PFSK-1 (cell line): ENCODE measurements around the gene IL15RA.

ENCODE experiments used
- FOXP2 ChIP-seq: optimal IDR thresholded peaks from 2 replicates; pipeline ENCODE3; 2011; ENCODE audit warnings: borderline replicate concordance, control low read depth, inconsistent platforms; ENCODE audit not compliant: insufficient read depth; ENCODE audit errors: extremely low read length, extremely low read depth
- POLR2AphosphoS5 ChIP-seq: IDR thresholded peaks from 2 replicates; pipeline ENCODE4 v1.6.1; 2012; ENCODE audit warnings: low read depth, mild to moderate bottlenecking, control low read depth, low read length, moderate library complexity
- SIN3A ChIP-seq: IDR thresholded peaks from 2 replicates; pipeline ENCODE4 v1.6.1; 2012; ENCODE audit warnings: mild to moderate bottlenecking, low read length, moderate library complexity, borderline replicate concordance; ENCODE audit not compliant: insufficient read depth
- TAF1 ChIP-seq: IDR thresholded peaks from 2 replicates; pipeline ENCODE4 v1.6.1; 2012; ENCODE audit warnings: low read length, control low read depth, borderline replicate concordance; ENCODE audit not compliant: insufficient read depth
- TF ChIP-seq, protein P1 (sequence below), 2 experiments: IDR thresholded peaks; 2 replicates each; pipeline versions ENCODE4 v1.6.1 to v1.8.0; 2011 to 2012; ENCODE audit warnings: low read depth in 2 of 2, low read length in 2 of 2, control low read depth in 1 of 2, inconsistent platforms in 1 of 2, mild to moderate bottlenecking in 1 of 2, moderate library complexity in 1 of 2; ENCODE audit not compliant: insufficient read depth in 1 of 2

Gene IL15RA

DNA sequence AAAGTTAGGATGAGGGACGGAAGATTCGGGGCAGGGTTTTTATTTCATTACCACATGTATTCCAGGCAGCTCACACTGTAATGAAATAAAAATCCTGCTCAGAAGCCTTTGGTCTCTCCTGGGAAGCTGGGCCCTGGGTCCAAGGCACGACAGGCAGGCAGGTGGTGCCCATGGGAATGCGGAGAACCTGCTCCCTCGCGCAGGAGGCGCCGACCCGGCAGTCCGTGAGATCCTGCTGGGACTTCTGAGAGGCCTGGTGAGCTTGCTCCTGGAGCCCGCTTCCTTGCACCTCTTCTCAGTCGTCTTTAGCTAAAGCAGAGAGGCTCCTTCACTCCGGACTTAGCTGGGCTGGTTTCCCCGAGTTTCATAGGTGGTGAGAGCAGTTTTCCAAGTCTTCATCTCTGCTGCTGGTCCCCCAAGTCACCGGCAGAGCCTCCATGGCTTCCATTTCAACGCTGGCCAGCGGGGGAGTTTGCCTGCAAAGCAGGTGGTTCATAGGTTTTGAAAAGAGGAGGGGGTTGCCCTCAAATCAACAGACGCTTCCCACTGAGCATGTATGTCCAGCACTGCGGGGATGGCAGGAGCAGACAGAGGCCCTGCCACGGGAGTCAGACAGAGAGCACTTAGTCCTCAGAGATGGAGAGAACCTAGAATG lies 24.5 kb downstream of the IL15RA start:
- TF ChIP-seq TAF1, result no peak
- no peak for TF ChIP-seq POLR2AphosphoS5
- no peak for TF ChIP-seq FOXP2
- TF ChIP-seq, protein P1, sequence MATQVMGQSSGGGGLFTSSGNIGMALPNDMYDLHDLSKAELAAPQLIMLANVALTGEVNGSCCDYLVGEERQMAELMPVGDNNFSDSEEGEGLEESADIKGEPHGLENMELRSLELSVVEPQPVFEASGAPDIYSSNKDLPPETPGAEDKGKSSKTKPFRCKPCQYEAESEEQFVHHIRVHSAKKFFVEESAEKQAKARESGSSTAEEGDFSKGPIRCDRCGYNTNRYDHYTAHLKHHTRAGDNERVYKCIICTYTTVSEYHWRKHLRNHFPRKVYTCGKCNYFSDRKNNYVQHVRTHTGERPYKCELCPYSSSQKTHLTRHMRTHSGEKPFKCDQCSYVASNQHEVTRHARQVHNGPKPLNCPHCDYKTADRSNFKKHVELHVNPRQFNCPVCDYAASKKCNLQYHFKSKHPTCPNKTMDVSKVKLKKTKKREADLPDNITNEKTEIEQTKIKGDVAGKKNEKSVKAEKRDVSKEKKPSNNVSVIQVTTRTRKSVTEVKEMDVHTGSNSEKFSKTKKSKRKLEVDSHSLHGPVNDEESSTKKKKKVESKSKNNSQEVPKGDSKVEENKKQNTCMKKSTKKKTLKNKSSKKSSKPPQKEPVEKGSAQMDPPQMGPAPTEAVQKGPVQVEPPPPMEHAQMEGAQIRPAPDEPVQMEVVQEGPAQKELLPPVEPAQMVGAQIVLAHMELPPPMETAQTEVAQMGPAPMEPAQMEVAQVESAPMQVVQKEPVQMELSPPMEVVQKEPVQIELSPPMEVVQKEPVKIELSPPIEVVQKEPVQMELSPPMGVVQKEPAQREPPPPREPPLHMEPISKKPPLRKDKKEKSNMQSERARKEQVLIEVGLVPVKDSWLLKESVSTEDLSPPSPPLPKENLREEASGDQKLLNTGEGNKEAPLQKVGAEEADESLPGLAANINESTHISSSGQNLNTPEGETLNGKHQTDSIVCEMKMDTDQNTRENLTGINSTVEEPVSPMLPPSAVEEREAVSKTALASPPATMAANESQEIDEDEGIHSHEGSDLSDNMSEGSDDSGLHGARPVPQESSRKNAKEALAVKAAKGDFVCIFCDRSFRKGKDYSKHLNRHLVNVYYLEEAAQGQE (IDR thresholded peaks at IDR 0.05; ENCODE audit: insufficient read depth in 1 of 2, low read depth in 2 of 2, low read length in 2 of 2), result no peak
- TF ChIP-seq SIN3A, result no peak

- TF ChIP-seq TAF1, result no peak
- TF ChIP-seq SIN3A, result no peak
- no peak for TF ChIP-seq FOXP2
- TF ChIP-seq POLR2AphosphoS5, result no peak
- TF ChIP-seq, protein P1 (IDR thresholded peaks at IDR 0.05; ENCODE audit: insufficient read depth in 1 of 2, low read depth in 2 of 2, low read length in 2 of 2), result no peak
Measured at GRCh38 chr10:5951721-5952407, 25.5 kb downstream of the IL15RA start.

GRCh38 chr10:5951167-5951711 lies 26.1 kb downstream of the IL15RA start:
- TF ChIP-seq TAF1 (no peak), POLR2AphosphoS5 (no peak), FOXP2 (no peak), SIN3A (no peak)
- TF ChIP-seq, protein P1 (IDR thresholded peaks at IDR 0.05; ENCODE audit: insufficient read depth in 1 of 2, low read depth in 2 of 2, low read length in 2 of 2), result no peak

DNA sequence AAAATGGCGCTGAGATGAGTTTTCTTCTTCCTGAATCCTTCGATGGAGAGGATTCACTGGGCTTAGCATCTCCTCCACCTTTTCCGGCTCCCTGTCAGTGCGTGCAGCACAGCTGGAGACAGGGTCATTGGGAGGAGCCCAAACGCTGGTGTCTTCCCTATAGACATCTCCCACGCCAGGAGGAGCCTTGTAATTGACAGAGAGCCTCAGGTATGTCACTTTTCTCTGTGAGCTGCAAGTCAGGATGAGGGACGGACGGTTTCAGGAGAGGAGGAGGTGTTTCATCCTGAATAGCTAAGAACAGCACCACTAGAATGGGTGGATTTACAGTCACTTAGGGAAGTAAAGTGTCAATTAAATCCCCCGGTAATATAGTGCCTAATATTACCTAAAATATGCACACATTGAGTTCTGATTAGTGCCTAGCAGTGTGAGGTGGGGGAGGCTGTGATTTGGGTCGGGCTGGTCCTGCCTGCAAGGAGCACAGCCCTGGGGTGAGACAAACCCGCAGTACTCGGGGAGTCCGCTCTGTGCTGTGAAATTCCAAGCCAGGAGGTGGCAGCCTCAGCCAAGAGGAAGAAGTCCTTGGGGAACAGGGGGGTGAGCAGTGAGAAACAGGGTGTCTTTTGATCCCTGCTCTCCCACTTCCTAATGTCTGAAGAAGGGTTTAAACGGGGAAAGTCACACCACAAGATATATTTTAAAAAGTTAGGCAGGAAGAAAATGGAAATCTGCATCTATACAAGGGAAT lies 28.2 kb downstream of the IL15RA start:
- TF ChIP-seq TAF1 (no peak), SIN3A (no peak), FOXP2 (no peak), POLR2AphosphoS5 (no peak)
- TF ChIP-seq, protein P1 (IDR thresholded peaks at IDR 0.05; ENCODE audit: insufficient read depth in 1 of 2, low read depth in 2 of 2, low read length in 2 of 2), result no peak
